Gastroesophageal sphincter (tissue), 3 donors: Measurements from ENCODE around the gene INTS13.

Source experiments
- CTCF ChIP-seq, 4 experiments: fragments of 200-600 bp in 2 of 4; fragments of 450-650 bp in 2 of 4; sonication (generic) in 1 of 4; IDR thresholded peaks; one replicate each; pipeline ENCODE4 v1.5.1; 2017 to 2019; ENCODE audit warnings: antibody characterized with exemption in 4 of 4, mild to moderate bottlenecking in 2 of 4, moderate library complexity in 2 of 4
- EP300 ChIP-seq: sonication (generic); formaldehyde crosslinking; IDR thresholded peaks from one replicate; pipeline ENCODE4 v1.6.1; 2017; ENCODE audit warnings: antibody characterized with exemption, mild to moderate bottlenecking
- POLR2A ChIP-seq, 2 donors: fragments of 450-650 bp; IDR thresholded peaks; one replicate each; pipeline ENCODE4 v1.6.1; 2017; ENCODE audit warnings: antibody characterized with exemption in 2 of 2, mild to moderate bottlenecking in 2 of 2, moderate library complexity in 1 of 2
- POLR2AphosphoS5 ChIP-seq: sonication (generic); formaldehyde crosslinking; IDR thresholded peaks from one replicate; pipeline ENCODE4 v1.6.1; 2017; ENCODE audit warnings: antibody characterized with exemption

- TF ChIP-seq CTCF (IDR thresholded peaks at IDR 0.05): no peak
- TF ChIP-seq POLR2A (IDR thresholded peaks at IDR 0.05): no peak
- TF ChIP-seq POLR2AphosphoS5: no peak
- TF ChIP-seq EP300: no peak
Measured at GRCh38 chr12:26948309-26948708, 10.5 kb upstream of the INTS13 start.
